ENCODE results near the gene PCDHB11. TPM values are rescaled to one million over a fixed set of nuclear protein-coding genes. Genes with fewer than 3 reads are reported as not detected.

Gene PCDHB11
- total and polyA plus RNA-seq, 2 of the 8 experiments (the other 6 are each of a cell fraction or from before 2014, with no cell fraction given) = 0.50 to 0.86 TPM

DNA sequence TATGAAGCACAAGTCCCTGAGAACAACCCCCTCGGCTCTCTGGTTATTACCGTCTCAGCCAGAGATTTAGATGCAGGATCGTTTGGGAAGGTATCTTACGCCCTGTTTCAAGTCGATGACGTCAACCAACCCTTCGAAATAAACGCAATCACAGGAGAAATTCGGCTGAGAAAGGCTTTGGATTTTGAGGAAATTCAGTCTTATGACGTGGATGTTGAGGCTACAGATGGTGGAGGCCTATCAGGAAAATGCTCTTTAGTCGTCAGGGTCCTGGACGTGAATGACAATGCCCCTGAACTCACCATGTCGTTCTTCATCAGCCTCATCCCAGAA is 48.5 kb upstream of the PCDHB11 start:
- CTCF ChIA-PET (ENCODE audit: partially characterized antibody) = interaction anchor here (1.1 to 1.9 kb wide), 11 partner anchors 8 to 266 kb away, joined by 3 to 9 read pairs (median 5); partner anchors contain the start of genes PCDHB10, PCDHB11, PCDHB16 and PCDHB2
- 93% methylated on average over 13 of the region's 13 CpGs; no CpG with 5 or more reads in 1 of the 2 experiments for WGBS, 2 experiments (ENCODE audit: extremely low coverage in 1 of 2, insufficient coverage in 1 of 2, insufficient read length in 1 of 2, insufficient replicate concordance in 2 of 2, low coverage in 1 of 2, low lambda C conversion rate in 2 of 2, missing lambda C conversion rate in 1 of 2)

More for the DNA sequence above, 48.5 kb upstream of the PCDHB11 start:
- no peak overlapping the region for H2AFZ ChIP-seq (ENCODE audit: low read length)
- H3K4me2 ChIP-seq (ENCODE audit: insufficient read depth in 1 of 2, low read depth in 2 of 2, low read length in 2 of 2) = no peak overlapping the region
- H2BK12ac ChIP-seq (ENCODE audit: low read depth, low read length) = no peak overlapping the region
- TF ChIP-seq SUZ12 (IDR thresholded peaks at IDR 0.05; ENCODE audit: low read length) = no peak
- no peak for TF ChIP-seq ASH2L (IDR thresholded peaks at IDR 0.05; ENCODE audit: low read length)
- TF ChIP-seq GTF2F1 (IDR thresholded peaks at IDR 0.05; ENCODE audit: borderline replicate concordance, low read depth, low read length) = no peak
- no peak for TF ChIP-seq JUND (IDR thresholded peaks at IDR 0.05; ENCODE audit: low read length)
- TF ChIP-seq SAP30 (IDR thresholded peaks at IDR 0.05; ENCODE audit: insufficient read depth, insufficient replicate concordance, low read length) = no peak
- TF ChIP-seq POLR2AphosphoS5 (IDR thresholded peaks at IDR 0.05; ENCODE audit: low read depth, low read length) = no peak
- no peak for TF ChIP-seq SIRT6 (IDR thresholded peaks at IDR 0.05; ENCODE audit: low read length)
- no peak overlapping the region for H4K91ac ChIP-seq (replicated peaks; ENCODE audit: insufficient read length, low read length)
- no peak overlapping the region for H2BK5ac ChIP-seq (ENCODE audit: low read depth, low read length)
- H3K79me2 ChIP-seq (ENCODE audit: control insufficient read depth in 1 of 2, insufficient read depth in 2 of 2, low read length in 2 of 2) = no peaks in the 10 kb centered on the region
- no peaks in the 10 kb centered on the region for H3K79me1 ChIP-seq (ENCODE audit: low read depth, low read length)
- no peak overlapping the region for H3K23ac ChIP-seq (ENCODE audit: insufficient read length)
- H3K4me3 ChIP-seq (ENCODE audit: extremely low read depth in 1 of 4, insufficient read depth in 2 of 4, low read depth in 3 of 4, low read length in 4 of 4) = no peak overlapping the region
- H2BK20ac ChIP-seq (ENCODE audit: low read length) = no peak overlapping the region
- no peaks in the 10 kb centered on the region for H3K36me3 ChIP-seq (ENCODE audit: control insufficient read depth in 2 of 4, insufficient read depth in 4 of 4, low read length in 3 of 4)
- POLR2A ChIA-PET (ENCODE audit: partially characterized antibody) = no interaction called here
- no peak overlapping the region for H2BK15ac ChIP-seq (ENCODE audit: low read length)
- DNase-seq (ENCODE audit: low read depth in 1 of 2, low spot score in 2 of 2) (no peak), FAIRE-seq (no peak)
- H3K14ac ChIP-seq (ENCODE audit: insufficient read length) = no peak overlapping the region
- H4K5ac ChIP-seq (ENCODE audit: insufficient read length, low read depth, low read length) = no peak overlapping the region
- H3K27me3 ChIP-seq (replicated peaks in 1 of 4; ENCODE audit: control insufficient read depth in 3 of 4, extremely low read depth in 1 of 4, insufficient read depth in 3 of 4, low read length in 3 of 4) = no peaks in the 10 kb centered on the region
- no peak overlapping the region for H3K4ac ChIP-seq (replicated peaks; ENCODE audit: insufficient read length, low read depth, low read length)
- no peak overlapping the region for H3K27ac ChIP-seq (ENCODE audit: low read depth, low read length)
- no peak overlapping the region for H2BK120ac ChIP-seq (replicated peaks; ENCODE audit: low read depth, low read length)
- no peaks in the 10 kb centered on the region for H3K4me1 ChIP-seq (replicated peaks in 1 of 4; ENCODE audit: control insufficient read depth in 3 of 4, insufficient read depth in 4 of 4, low read length in 3 of 4)
- no peak overlapping the region for H3K56ac ChIP-seq (replicated peaks; ENCODE audit: insufficient read length, low read depth, low read length)
- no peak overlapping the region for H4K8ac ChIP-seq (ENCODE audit: extremely low read depth, insufficient read depth, low read length)
- H4K20me1 ChIP-seq (replicated peaks in 1 of 2; ENCODE audit: control insufficient read depth in 1 of 2, insufficient read depth in 2 of 2, low read length in 2 of 2) = no peaks in the 10 kb centered on the region
- no peaks in the 10 kb centered on the region for H3K23me2 ChIP-seq (ENCODE audit: low read depth, low read length)
- no peak overlapping the region for H2AK5ac ChIP-seq (ENCODE audit: low read depth, low read length)
- no peak overlapping the region for H3K9ac ChIP-seq (replicated peaks in 1 of 4; ENCODE audit: extremely low read depth in 1 of 4, low read depth in 3 of 4, low read length in 3 of 4)
- peaks cover 5 to 11% of the 10 kb centered on the region in 2 experiments; a peak in 2 of 4 replicates for H3K9me3 ChIP-seq (ENCODE audit: insufficient read depth in 2 of 2, low read depth in 1 of 2, low read length in 1 of 2)
- H3K18ac ChIP-seq (ENCODE audit: extremely low read depth, low read length) = no peak overlapping the region
